SK-N-SH (cell line): ENCODE data around the gene B3GNT4. TPM values are rescaled to one million over a fixed set of nuclear protein-coding genes. Genes with fewer than 3 reads are reported as not detected.

Experiments used
- CTCF ChIA-PET: fragments of 300-600, 350-600 bp; formaldehyde crosslinking; extraction: SDS; loops from one replicate; lab custom pipeline; 2021; lab: Yijun Ruan, JAX
- POLR2A ChIA-PET: fragments of 350-600 bp; sonication (Branson Sonifier 250); formaldehyde crosslinking; extraction: SDS; loops from one replicate; lab custom pipeline; 2020; ENCODE audit warnings: antibody characterized with exemption, inconsistent platforms; lab: Yijun Ruan, JAX
- DNase-seq: peaks from one replicate; pipeline ENCODE4 v3.0.0; 2012
- H2AFZ ChIP-seq: fragments of 200-600 bp; sonication (generic); 2 replicates; pipeline ENCODE4 v1.8.1; 2016; ENCODE audit warnings: antibody characterized with exemption, mild to moderate bottlenecking, low read depth
- H3F3A ChIP-seq: fragments of 200-600 bp; sonication (generic); replicated peaks from 2 replicates; pipeline ENCODE3; 2016; ENCODE audit warnings: antibody characterized with exemption, mild to moderate bottlenecking; ENCODE audit not compliant: insufficient read depth
- H3K27ac ChIP-seq, 2 experiments: fragments of 200-500 bp in 1 of 2; fragments of 200-600 bp in 1 of 2; sonication (Bioruptor generic) in 1 of 2; sonication (generic), shearing (Covaris generic) in 1 of 2; 2 replicates each; pipeline versions ENCODE4 v1.5.1 to v1.6.1; 2014 to 2016; ENCODE audit warnings: low read depth in 2 of 2, inconsistent platforms in 1 of 2, low read length in 1 of 2, mild to moderate bottlenecking in 1 of 2, mixed read lengths in 1 of 2
- H3K27me3 ChIP-seq: fragments of 200-600 bp; sonication (generic), shearing (Covaris generic); 2 replicates; pipeline ENCODE4 v1.6.1; 2016; ENCODE audit warnings: mixed run types; ENCODE audit not compliant: insufficient read depth
- H3K36me3 ChIP-seq, 2 experiments: fragments of 200-500 bp in 1 of 2; fragments of 200-600 bp in 1 of 2; sonication (Bioruptor generic) in 1 of 2; sonication (generic) in 1 of 2; replicated peaks in 1 of 2; 2 replicates each; pipeline versions ENCODE3 to v1.5.1; 2014 to 2016; ENCODE audit warnings: low read length in 1 of 2, mild to moderate bottlenecking in 1 of 2; ENCODE audit not compliant: insufficient read depth in 2 of 2, control insufficient read depth in 1 of 2
- H3K4me1 ChIP-seq, 2 experiments: fragments of 200-500 bp in 1 of 2; fragments of 200-600 bp in 1 of 2; sonication (Bioruptor generic) in 1 of 2; sonication (generic), shearing (Covaris generic) in 1 of 2; 2 replicates each; pipeline versions ENCODE4 v1.5.1 to v1.6.1; 2014 to 2016; ENCODE audit warnings: low read depth in 1 of 2, low read length in 1 of 2, mixed run types in 1 of 2; ENCODE audit not compliant: insufficient read depth in 2 of 2, control insufficient read depth in 1 of 2
- H3K4me2 ChIP-seq: fragments of 200-600 bp; sonication (generic), shearing (Covaris generic); 2 replicates; pipeline ENCODE4 v1.6.1; 2017; ENCODE audit warnings: mixed run types
- H3K4me3 ChIP-seq, 2 experiments: fragments of 200-500 bp in 1 of 2; fragments of 200-600 bp in 1 of 2; sonication (Bioruptor generic) in 1 of 2; sonication (generic), shearing (Covaris generic) in 1 of 2; 2 replicates each; pipeline versions ENCODE4 v1.5.1 to v1.8.1; 2014 to 2016; ENCODE audit warnings: low read depth in 2 of 2, inconsistent platforms in 1 of 2, low read length in 1 of 2, mild to moderate bottlenecking in 1 of 2, mixed read lengths in 1 of 2, moderate library complexity in 1 of 2
- H3K79me2 ChIP-seq: fragments of 200-600 bp; sonication (generic); 2 replicates; pipeline ENCODE4 v1.8.1; 2017; ENCODE audit warnings: mild to moderate bottlenecking; ENCODE audit not compliant: insufficient read depth
- H3K9ac ChIP-seq: fragments of 200-600 bp; sonication (generic); 2 replicates; pipeline ENCODE4 v1.6.1; 2017; ENCODE audit warnings: mixed run types
- H3K9me2 ChIP-seq: fragments of 200-600 bp; sonication (generic); 2 replicates; pipeline ENCODE4 v1.6.1; 2017; ENCODE audit warnings: mixed run types
- H3K9me3 ChIP-seq: fragments of 200-600 bp; sonication (generic); 2 replicates; pipeline ENCODE4 v1.6.1; 2017; ENCODE audit warnings: mixed run types, mild to moderate bottlenecking, moderate library complexity
- H4K20me1 ChIP-seq: fragments of 200-600 bp; sonication (generic); 2 replicates; pipeline ENCODE4 v1.6.1; 2017; ENCODE audit warnings: mild to moderate bottlenecking, mixed run types; ENCODE audit not compliant: insufficient read depth
- CHD2 ChIP-seq: fragments of 150-350 bp; IDR thresholded peaks from 2 replicates; pipeline ENCODE4 v1.6.1; 2018; ENCODE audit warnings: low read length; ENCODE audit not compliant: partially characterized antibody
- EP300 ChIP-seq, 2 experiments: IDR thresholded peaks; 2 replicates each; pipeline versions ENCODE4 v1.4.0 to v1.6.1; 2012; ENCODE audit warnings: borderline replicate concordance in 1 of 2, low read depth in 1 of 2, low read length in 1 of 2
- EZH2phosphoT487 ChIP-seq: fragments of 200-600 bp; sonication (generic); IDR thresholded peaks from 2 replicates; pipeline ENCODE4 v1.6.1; 2017; ENCODE audit warnings: low read depth, mixed run types, mild to moderate bottlenecking, antibody characterized with exemption, moderate library complexity, borderline replicate concordance
- FOSL2 ChIP-seq: IDR thresholded peaks from 2 replicates; pipeline ENCODE4 v1.4.0; 2012; ENCODE audit warnings: low read depth, mild to moderate bottlenecking, moderate library complexity, borderline replicate concordance
- FOXM1 ChIP-seq: IDR thresholded peaks from 2 replicates; pipeline ENCODE4 v1.4.0; 2012; ENCODE audit warnings: low read depth, mild to moderate bottlenecking
- GATA2 ChIP-seq: sonication (generic); formaldehyde crosslinking; IDR thresholded peaks from 2 replicates; pipeline ENCODE4 v1.5.0; 2020; ENCODE audit warnings: mild to moderate bottlenecking, missing genetic modification reagents
- JUND ChIP-seq: IDR thresholded peaks from 2 replicates; pipeline ENCODE4 v1.4.0; 2012
- MXI1 ChIP-seq: IDR thresholded peaks from 2 replicates; pipeline ENCODE4 v1.6.1; 2012; ENCODE audit warnings: mild to moderate bottlenecking, low read depth, low read length, improper control_type of control experiment
- POLR2AphosphoS5 ChIP-seq: IDR thresholded peaks from 2 replicates; pipeline ENCODE4 v1.6.1; 2012; ENCODE audit warnings: low read depth, low read length
- RCOR1 ChIP-seq: fragments of 150-350 bp; IDR thresholded peaks from 2 replicates; pipeline ENCODE4 v1.6.1; 2017; ENCODE audit warnings: antibody characterized with exemption, low read length
- RFX5 ChIP-seq: IDR thresholded peaks from 2 replicates; pipeline ENCODE4 v1.6.1; 2012; ENCODE audit warnings: mild to moderate bottlenecking, improper control_type of control experiment, low read length
- SIN3A ChIP-seq: IDR thresholded peaks from 2 replicates; pipeline ENCODE4 v1.6.1; 2012; ENCODE audit warnings: low read depth, mild to moderate bottlenecking, low read length, moderate library complexity, borderline replicate concordance
- SMC3 ChIP-seq: IDR thresholded peaks from 2 replicates; pipeline ENCODE4 v1.6.1; 2012; ENCODE audit warnings: low read depth, low read length, improper control_type of control experiment
- TCF12 ChIP-seq: IDR thresholded peaks from 2 replicates; pipeline ENCODE4 v1.4.0; 2012
- TEAD4 ChIP-seq: IDR thresholded peaks from 2 replicates; pipeline ENCODE4 v1.4.0; 2012; ENCODE audit warnings: mild to moderate bottlenecking, borderline replicate concordance; ENCODE audit not compliant: insufficient read depth
- USF2 ChIP-seq: fragments of 150-350 bp; IDR thresholded peaks from 2 replicates; pipeline ENCODE4 v1.6.1; 2017; ENCODE audit warnings: antibody characterized with exemption, low read length, low read depth, borderline replicate concordance
- YY1 ChIP-seq: IDR thresholded peaks from 2 replicates; pipeline ENCODE4 v1.4.0; 2012; ENCODE audit warnings: low read depth, mild to moderate bottlenecking
- WGBS: methylation state at CpG from one replicate; pipeline ENCODE4 v1.1.6; 2017; ENCODE audit warnings: low lambda C conversion rate; 5-methylcytosine and 5-hydroxymethylcytosine counted together
- polyA plus RNA-seq, 3 experiments: library from polyadenylated mRNA; depleted of rRNA; stranded (reverse); fragments of >200 nt; gene quantifications; 2 replicates each; pipeline ENCODE4 v1.2.3, GENCODE V29; 2012
- TF ChIP-seq, protein P1 (sequence below): IDR thresholded peaks from 2 replicates; pipeline ENCODE4 v1.4.0; 2012; ENCODE audit warnings: low read depth, borderline replicate concordance
- TF ChIP-seq, protein P2 (sequence below): IDR thresholded peaks from 2 replicates; pipeline ENCODE4 v1.4.0; 2012; ENCODE audit warnings: low read depth, borderline replicate concordance
- TF ChIP-seq, protein P3 (sequence below): IDR thresholded peaks from 2 replicates; pipeline ENCODE4 v1.4.0; 2012; ENCODE audit warnings: low read depth

The B3GNT4 gene
- polyA plus RNA-seq, 1 of the 3 experiments (the other 2 are of a cell fraction): 0.81 TPM

- no peak for TF ChIP-seq SMC3
- TF ChIP-seq, all 33 proteins: peak for 0
These were observed 4.7 kb downstream of the B3GNT4 start (continued) for GRCh38 chr12:122208073-122208820.

DNA sequence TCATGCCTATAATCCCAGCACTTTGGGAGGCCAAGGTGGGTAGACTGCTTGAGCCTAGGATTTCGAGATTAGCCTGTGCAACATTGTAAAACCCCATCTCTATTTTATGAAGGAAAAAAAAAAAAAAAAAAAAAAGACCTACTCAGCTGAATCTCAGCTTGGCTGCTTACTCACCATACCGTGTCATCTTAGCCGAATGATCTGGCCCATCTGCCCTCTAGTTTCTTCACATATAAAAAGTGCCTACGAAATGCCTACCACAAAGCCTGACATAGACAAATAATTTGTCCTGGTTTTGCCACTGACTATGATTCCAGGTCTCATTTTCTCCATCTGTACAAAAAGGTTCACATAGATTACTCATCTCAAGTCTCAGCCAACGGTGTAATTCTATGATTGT, 12.3 kb downstream of the B3GNT4 start:
- Histone ChIP-seq H3K9me3 (no peaks in the 10 kb centered on the region), H3K9ac (no peak overlapping the region), H3K9me2 (no peaks in the 10 kb centered on the region), H2AFZ (no peak overlapping the region), H3K36me3 (peaks cover 39 to 90% of the 10 kb centered on the region in 2 experiments), H3F3A (peaks cover 8% of the 10 kb centered on the region), H3K27ac (no peak overlapping the region), H3K4me1 (no peaks in the 10 kb centered on the region), H3K27me3 (no peaks in the 10 kb centered on the region), H4K20me1 (no peaks in the 10 kb centered on the region; the same call in 1 of the 2 replicates), H3K4me3 (no peak overlapping the region), H3K79me2 (peaks cover 46% of the 10 kb centered on the region), H3K4me2 (no peak overlapping the region)
- TF ChIP-seq USF2 (no peak), CHD2 (no peak), SIN3A (no peak), SMC3 (no peak), FOXM1 (no peak)
- TF ChIP-seq, protein P1, sequence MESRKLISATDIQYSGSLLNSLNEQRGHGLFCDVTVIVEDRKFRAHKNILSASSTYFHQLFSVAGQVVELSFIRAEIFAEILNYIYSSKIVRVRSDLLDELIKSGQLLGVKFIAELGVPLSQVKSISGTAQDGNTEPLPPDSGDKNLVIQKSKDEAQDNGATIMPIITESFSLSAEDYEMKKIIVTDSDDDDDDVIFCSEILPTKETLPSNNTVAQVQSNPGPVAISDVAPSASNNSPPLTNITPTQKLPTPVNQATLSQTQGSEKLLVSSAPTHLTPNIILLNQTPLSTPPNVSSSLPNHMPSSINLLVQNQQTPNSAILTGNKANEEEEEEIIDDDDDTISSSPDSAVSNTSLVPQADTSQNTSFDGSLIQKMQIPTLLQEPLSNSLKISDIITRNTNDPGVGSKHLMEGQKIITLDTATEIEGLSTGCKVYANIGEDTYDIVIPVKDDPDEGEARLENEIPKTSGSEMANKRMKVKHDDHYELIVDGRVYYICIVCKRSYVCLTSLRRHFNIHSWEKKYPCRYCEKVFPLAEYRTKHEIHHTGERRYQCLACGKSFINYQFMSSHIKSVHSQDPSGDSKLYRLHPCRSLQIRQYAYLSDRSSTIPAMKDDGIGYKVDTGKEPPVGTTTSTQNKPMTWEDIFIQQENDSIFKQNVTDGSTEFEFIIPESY: no peak
- TF ChIP-seq, protein P2, sequence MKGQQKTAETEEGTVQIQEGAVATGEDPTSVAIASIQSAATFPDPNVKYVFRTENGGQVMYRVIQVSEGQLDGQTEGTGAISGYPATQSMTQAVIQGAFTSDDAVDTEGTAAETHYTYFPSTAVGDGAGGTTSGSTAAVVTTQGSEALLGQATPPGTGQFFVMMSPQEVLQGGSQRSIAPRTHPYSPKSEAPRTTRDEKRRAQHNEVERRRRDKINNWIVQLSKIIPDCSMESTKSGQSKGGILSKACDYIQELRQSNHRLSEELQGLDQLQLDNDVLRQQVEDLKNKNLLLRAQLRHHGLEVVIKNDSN: no peak
- no peak for DNase-seq
- 58% methylated on average over 5 of the region's 5 CpGs for WGBS
- ChIA-PET CTCF (interaction anchor here (0.6 to 4.7 kb wide), 5 partner anchors 10 to 353 kb away, joined by 4 to 27 read pairs (median 7); partner anchors contain the start of genes B3GNT4 and DIABLO), POLR2A (interaction anchor here (1.1 kb wide), 1 partner anchor 10 kb away, joined by 4 read pairs; no protein-coding TSS in a partner anchor)

- Histone ChIP-seq H3K9me2 (no peaks in the 10 kb centered on the region), H3K4me2 (no peak overlapping the region), H3K79me2 (peaks cover 52% of the 10 kb centered on the region), H2AFZ (no peak overlapping the region), H3K4me1 (no peaks in the 10 kb centered on the region), H3K36me3 (peaks cover 42 to 90% of the 10 kb centered on the region in 2 experiments), H3K27me3 (no peaks in the 10 kb centered on the region), H3F3A (peaks cover 8% of the 10 kb centered on the region), H3K4me3 (no peak overlapping the region), H3K27ac (no peak overlapping the region), H3K9me3 (no peaks in the 10 kb centered on the region), H3K9ac (no peak overlapping the region), H4K20me1 (peaks cover 4% of the 10 kb centered on the region; the same call in 1 of the 2 replicates)
- POLR2A ChIA-PET: interaction anchor here (1.1 kb wide), 1 partner anchor 11 kb away, joined by 4 read pairs; no protein-coding TSS in a partner anchor
- no peak for TF ChIP-seq RFX5
- TF ChIP-seq TEAD4: no peak
- TF ChIP-seq POLR2AphosphoS5: no peak
- TF ChIP-seq GATA2 (CRISPR knock-in tag): no peak
- no peak for TF ChIP-seq YY1
- no peak for TF ChIP-seq SMC3
- TF ChIP-seq MXI1: no peak
- no peak for TF ChIP-seq EP300 (IDR thresholded peaks at IDR 0.05; ENCODE audit: borderline replicate concordance in 1 of 2, low read depth in 1 of 2, low read length in 1 of 2)
- TF ChIP-seq TCF12: no peak
- TF ChIP-seq, protein P3, sequence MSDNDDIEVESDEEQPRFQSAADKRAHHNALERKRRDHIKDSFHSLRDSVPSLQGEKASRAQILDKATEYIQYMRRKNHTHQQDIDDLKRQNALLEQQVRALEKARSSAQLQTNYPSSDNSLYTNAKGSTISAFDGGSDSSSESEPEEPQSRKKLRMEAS: no peak
- no peak for TF ChIP-seq CHD2
- no peak for TF ChIP-seq JUND
- no peak for TF ChIP-seq FOSL2
- no peak for TF ChIP-seq EZH2phosphoT487
- no peak for TF ChIP-seq RCOR1
- 92% methylated on average over 1 of the region's 1 CpG for WGBS
- CTCF ChIA-PET: interaction anchor here (0.6 to 4.7 kb wide), 5 partner anchors 9 to 354 kb away, joined by 4 to 27 read pairs (median 7); partner anchors contain the start of genes B3GNT4 and DIABLO
- DNase-seq: no peak
These were observed 12.9 kb downstream of the B3GNT4 start for GRCh38 chr12:122216445-122216844.
